C4-2B (cell line): Measurements from ENCODE around the gene PPP1R12B.
"Not testable (repeated sequence)": the region's sequence is repeated elsewhere in the genome, so short reads cannot be mapped to it uniquely, and the experiment has no call there.

ENCODE experiments used
- H3K27ac ChIP-seq: fragments of 450-650 bp; 2 replicates; pipeline ENCODE4 v1.5.1; 2017
- CTCF ChIP-seq: fragments of 450-650 bp; conservative IDR thresholded peaks from 2 replicates; pipeline ENCODE4 v1.5.1; 2017; ENCODE audit warnings: mild to moderate bottlenecking
- ZFX ChIP-seq: fragments of 450-650 bp; IDR thresholded peaks from 2 replicates; pipeline ENCODE4 v1.6.1; 2017

PPP1R12B gene

GRCh38 chr1:202521886-202522285 is 173.4 kb downstream of the PPP1R12B start:
- TF ChIP-seq CTCF (no peak), ZFX (no peak)
- no peak overlapping the region for H3K27ac ChIP-seq

DNA sequence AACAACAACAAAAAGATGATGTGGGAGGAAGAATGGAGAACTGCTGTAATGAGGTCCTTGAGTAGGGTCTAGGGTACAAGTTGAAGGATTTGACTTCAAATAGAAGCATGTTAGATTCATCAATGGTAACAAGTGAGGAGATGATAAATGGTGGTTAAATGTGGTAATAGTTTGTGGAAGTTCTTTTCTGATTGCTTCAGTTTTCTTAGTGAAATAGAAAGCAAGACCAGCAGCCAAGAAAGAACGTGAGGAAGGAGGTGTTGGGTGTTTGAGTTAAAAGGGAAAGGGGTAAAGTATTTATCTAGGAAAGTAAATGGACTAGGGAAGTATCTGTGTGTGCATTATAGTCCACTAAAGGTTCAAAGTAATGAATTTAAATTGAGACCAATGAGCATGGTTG is 177.6 kb downstream of the PPP1R12B start:
- H3K27ac ChIP-seq: not testable (repeated sequence)

- not testable (repeated sequence) for H3K27ac ChIP-seq
Measured at GRCh38 chr1:202528096-202528722, 179.7 kb downstream of the PPP1R12B start.

DNA sequence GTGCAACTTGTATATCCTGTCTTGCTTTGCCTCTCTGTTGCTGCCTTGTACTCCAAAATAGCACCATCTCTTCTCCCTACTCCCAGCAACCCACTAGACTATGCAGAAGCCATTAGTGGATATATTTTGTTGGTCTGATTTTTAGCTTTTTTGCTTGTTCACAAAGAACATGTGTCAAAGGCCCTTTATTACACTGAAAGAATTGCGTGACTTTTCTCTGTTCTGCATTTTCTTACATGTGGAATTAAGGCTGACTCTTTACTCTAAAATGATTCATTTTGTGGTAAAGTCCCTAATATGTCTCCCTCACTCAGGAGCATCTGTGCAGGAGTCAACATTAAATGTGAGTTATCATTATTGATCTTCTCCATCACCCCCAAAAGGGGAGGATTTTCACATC is 182.2 kb downstream of the PPP1R12B start:
- not testable (repeated sequence) for H3K27ac ChIP-seq

GRCh38 chr1:202531472-202531811 is 182.9 kb downstream of the PPP1R12B start:
- no peak overlapping the region for H3K27ac ChIP-seq
- TF ChIP-seq CTCF: no peak
- TF ChIP-seq ZFX: no peak

DNA sequence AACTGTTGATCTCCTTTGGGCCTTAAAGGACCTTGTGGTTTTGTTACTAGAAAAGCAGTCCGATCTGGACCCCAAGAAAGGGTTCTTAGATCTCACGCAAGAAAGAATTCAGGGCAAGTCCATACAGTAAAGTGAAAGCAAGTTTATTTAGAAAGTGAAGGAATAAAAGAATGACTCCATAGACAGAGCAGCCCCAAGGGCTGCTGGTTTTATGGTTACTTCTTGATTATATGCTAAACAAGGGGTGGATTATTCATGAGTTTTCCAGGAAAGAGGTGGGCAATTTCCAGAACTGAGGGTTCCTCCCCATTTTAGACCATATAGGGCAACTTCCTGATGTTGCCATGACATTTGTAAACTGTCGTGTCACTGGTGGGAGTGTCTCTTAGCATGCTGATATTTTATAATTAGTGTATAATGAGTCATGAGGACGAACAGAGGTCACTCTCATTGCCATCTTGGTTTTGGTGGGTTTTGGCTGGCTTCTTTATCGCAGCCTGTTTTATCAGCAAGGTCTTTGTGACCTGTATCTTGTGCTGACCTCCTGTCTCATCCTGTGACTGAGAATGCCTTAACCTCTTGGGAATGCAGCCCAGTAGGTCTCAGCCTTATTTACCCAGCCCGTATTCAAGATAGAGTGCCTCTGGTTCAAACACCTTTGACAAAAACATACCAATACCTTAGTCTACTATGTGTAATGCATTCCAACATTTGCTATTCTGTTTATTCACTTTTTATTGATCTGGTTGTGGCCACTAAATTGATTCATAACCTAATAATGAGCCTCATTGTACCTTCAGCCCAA is 183.5 kb downstream of the PPP1R12B start:
- H3K27ac ChIP-seq: not testable (repeated sequence)

- not testable (repeated sequence) for H3K27ac ChIP-seq
Measured at GRCh38 chr1:202539166-202539574, 190.7 kb downstream of the PPP1R12B start.

DNA sequence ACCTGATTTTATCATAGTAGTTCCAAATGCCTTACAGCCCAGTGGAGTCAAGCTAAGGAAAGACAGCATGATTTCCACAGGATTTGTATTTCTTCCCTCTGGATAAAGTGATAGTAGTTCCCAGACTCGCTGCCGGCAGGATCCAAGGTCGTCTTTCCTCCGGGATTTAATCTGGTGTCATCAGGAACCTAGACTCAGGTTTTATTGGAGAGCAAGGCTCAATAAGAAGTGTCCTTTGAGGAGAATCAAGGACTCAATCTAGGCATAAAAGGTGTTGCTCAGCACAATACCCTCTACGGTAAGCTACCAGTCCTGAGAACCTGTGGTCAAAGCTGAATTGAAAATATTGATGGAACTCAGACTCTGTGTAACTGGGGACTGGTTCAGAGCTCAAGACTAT is 191.1 kb downstream of the PPP1R12B start:
- H3K27ac ChIP-seq: not testable (repeated sequence)

DNA sequence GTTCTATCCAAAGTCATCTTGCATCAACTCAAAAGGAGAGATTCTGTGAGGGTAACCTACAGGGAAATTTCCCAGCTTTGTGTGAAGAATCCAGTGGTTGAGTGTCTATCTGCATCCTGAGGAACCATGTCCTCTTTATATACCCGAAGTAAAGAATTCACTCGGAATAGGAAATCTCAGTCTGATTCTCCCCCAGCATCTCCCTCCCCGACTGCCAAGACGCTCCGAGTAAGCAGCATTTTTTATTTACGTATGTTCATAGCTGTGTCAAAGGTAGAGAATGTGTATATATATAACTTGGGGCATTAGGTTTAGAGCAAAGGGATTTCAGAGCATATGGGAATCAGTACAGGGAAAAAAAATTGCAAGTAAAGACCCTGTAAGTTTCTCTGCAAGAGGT is 191.5 kb downstream of the PPP1R12B start:
- TF ChIP-seq CTCF: no peak
- TF ChIP-seq ZFX: no peak
- no peak overlapping the region for H3K27ac ChIP-seq

GRCh38 chr1:202540448-202540847 is 191.9 kb downstream of the PPP1R12B start:
- H3K27ac ChIP-seq: no peak overlapping the region
- TF ChIP-seq CTCF (no peak), ZFX (no peak)

- not testable (repeated sequence) for H3K27ac ChIP-seq
Measured at GRCh38 chr1:202540858-202541257, 192.4 kb downstream of the PPP1R12B start.

GRCh38 chr1:202542415-202542814 is 193.9 kb downstream of the PPP1R12B start:
- not testable (repeated sequence) for H3K27ac ChIP-seq

DNA sequence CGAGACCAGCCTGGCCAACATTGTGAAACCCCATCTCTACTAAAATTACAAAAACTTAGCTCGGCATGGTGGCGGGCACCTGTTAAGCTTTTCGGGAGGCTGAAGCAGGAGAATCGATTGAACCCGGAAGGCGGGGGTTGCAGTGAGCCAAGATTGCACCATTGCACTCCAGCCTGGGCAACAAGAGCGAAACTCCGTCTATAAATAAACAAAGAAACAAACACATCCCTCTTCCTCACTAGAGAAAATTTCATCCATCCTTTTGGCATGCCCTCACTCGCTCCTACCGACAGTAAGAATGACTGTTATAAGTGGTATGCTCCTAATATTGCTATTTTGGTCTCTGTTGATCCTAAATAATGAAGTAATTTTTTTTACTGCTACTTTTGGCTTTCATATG is 195.0 kb downstream of the PPP1R12B start:
- H3K27ac ChIP-seq: not testable (repeated sequence)

GRCh38 chr1:202544766-202545449 is 196.4 kb downstream of the PPP1R12B start:
- not testable (repeated sequence) for H3K27ac ChIP-seq

DNA sequence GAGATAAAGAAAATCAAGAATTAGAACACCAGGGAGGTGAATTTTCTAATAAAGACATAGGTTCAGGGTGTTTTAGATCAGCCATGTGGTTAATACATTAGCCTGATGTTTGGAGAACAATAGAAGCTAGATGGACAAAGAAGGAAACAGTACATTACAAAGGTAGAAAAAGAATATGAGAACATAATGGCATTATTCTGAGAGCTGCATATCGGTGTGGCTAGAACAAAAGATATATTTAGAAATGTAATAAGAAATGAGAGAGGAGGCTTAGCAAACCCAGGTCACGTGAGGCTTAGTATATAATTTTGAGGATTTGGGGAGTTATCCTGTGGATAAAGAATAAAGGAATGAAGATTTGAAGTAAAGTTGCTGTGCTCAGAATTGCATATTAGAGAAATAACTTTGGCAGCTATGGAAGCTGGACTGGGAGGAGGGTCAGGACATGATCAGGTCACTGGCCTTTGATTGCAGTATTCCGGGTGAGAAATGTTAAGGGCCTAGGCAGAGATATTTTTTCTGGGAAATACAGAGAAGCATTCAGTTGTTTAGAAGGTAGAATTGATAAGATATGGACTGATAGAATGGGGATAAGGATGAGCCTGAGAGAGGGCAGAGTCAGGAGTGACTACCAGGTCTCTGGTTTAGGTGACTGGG is 197.3 kb downstream of the PPP1R12B start:
- H3K27ac ChIP-seq: not testable (repeated sequence)

DNA sequence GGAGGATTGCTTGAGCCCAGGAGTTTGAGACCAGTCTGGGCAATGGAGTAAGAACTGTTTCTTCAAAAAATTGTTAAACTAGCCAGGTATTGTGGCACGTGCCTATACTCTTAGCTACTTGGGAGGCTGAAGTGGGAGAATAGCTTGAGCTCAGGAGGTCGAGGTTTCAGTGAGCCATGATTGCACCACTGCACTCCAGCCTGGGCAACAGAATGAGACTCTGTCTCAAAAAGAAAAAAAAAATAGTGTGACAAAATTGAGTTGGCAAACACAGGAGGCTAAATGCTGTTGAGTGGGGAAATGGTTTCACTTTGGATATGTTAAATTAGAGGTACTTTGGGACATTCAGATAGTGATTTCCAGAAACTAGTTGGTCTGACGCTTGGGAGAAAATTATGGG is 197.9 kb downstream of the PPP1R12B start:
- not testable (repeated sequence) for H3K27ac ChIP-seq
